Activated T-cell treated with anti-CD3 and anti-CD28 coated beads for 4 hours (primary cell): ENCODE measurements around the gene SVEP1.

Experiments
- DNase-seq: peaks from one replicate; pipeline ENCODE4 v3.0.0-alpha.2; 2020

Gene SVEP1

DNA sequence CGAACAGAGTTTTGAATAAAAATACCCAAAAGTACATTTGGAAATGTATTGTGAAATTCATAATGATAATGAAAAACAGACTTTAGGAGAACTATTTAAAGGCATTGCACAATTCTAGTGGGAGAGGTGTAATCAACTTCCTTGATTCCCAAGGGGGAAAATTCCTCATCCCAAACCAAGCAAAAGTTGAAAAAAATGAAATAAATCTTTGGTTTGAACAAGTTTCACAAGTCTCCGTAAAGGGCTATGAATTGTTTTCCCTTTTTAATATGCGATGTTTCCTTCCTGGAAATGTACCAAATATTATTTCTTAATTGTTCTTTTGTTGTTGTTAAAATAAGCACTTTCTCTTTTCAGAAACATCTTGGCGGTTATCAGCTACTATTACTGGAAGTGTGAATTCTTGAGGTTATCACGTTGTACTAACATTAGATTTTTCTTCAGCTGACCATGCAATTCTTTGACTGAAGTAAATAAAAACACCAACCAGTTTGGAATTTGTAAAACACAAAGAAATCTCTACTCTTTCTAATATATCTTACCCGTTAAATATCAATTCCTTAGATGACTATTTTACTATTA lies 59.3 kb downstream of the SVEP1 start:
- no peak for DNase-seq

DNA sequence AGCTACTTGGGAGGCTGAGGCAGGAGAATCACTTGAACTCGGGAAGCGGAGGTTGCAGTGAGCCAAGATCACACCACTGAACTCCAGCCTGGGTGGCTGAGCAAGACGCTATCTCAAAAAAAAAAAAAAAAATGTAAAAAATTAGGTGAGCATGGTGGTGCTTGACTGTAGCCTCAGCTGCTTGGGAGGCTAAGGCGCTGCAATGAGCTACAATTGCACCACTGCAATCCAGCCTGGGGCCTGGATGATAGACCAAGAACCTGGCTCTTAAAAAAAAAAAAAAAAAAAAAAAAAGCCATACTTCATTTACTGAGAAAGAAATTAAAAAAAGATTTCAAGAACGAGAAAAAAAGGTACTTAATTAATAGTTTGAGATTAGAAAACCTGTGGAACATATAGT lies 62.1 kb downstream of the SVEP1 start:
- no peak for DNase-seq

DNA sequence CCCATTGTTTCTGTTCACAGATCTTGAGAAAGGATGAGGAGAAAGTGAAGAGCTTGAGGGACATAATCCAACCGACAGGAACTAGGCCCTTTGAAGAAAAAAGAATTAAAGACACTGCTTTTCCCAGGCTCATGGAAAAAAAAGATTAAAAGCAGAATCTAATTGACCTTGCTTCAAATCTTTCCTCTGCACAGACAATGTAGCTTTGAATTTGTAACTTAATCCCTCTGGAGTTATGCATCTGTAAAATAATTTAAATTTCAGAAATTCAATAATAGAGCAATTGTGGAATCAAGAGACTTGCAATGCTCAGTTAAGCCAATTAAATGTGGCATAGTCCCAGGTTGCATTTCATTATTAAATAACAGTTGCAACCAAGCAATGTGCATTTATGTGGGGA lies 64.6 kb downstream of the SVEP1 start:
- no peak for DNase-seq

DNA sequence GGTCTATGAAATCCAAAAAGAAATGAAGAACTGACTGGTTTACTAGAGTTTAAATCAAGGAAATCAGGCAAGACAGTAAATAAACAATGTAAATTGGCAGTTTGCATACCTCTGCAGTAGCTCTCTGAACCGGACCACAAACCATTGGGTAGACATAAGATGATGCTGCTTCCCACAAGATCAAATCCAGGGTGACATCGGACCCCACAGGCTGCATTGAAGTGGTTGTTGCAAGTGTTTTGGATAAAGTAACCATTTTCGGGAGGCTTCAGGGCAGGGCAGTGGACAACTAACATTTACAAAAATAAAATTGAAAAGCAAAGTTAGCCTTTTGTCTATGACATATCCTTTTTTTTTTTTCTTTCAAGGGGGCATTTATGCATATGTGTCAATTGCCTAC lies 66.7 kb downstream of the SVEP1 start:
- DNase-seq: no peak

DNA sequence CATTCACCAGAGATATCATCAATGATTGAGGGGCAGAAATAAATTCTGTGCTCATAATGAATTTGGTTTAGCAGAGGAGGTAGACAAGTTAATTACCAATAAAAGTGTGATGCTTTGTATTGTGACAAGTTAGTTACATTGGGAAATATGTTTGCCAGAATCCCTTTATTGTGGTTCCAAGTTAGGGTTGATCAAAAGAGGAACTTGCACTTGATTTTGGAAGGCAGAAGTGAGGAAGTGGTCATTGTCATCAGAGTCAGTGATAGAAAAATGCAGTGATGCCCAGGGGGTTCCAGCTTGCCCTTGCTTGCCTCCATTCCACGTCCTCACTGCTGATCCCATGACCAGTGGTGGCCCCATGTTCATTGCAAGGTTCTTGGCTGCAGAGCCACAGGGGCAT lies 69.7 kb downstream of the SVEP1 start:
- no peak for DNase-seq

DNA sequence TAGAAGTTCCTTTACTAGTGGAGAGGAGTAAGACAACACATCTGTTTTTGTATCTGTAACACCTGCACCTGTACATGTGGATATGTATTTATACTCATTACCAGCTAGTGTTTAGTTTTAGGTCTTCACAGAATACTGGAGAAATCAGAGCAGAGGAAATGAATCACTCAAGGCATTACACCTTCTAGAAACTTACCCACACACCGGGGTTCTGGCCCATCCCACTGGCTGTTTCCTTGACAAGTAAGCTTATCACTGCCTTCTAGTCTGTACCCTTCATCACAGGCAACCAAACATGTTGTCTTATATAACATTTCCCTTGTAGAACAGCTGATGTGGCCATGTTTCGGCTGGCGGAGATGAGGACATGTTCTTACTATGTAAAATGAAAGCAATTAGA lies 76.7 kb downstream of the SVEP1 start:
- DNase-seq: no peak

DNA sequence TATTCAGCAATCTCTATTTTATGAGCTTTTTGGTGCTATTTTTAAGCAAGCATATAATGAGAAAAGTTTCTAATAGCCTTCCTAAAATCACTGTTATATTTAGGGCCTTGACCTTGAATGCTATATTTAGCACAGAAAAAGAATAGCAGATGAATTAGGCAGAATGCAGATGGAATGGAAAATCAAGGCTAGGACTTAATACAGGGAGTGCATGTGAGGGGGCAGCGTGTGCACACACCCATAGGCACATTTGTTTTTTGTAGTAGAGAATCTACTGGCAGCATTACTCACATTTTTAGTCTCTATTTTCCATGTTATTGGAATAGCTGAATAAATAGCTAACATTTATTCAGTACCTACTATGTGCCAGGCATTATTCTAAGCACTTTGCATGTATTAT lies 79.9 kb downstream of the SVEP1 start:
- DNase-seq: no peak

DNA sequence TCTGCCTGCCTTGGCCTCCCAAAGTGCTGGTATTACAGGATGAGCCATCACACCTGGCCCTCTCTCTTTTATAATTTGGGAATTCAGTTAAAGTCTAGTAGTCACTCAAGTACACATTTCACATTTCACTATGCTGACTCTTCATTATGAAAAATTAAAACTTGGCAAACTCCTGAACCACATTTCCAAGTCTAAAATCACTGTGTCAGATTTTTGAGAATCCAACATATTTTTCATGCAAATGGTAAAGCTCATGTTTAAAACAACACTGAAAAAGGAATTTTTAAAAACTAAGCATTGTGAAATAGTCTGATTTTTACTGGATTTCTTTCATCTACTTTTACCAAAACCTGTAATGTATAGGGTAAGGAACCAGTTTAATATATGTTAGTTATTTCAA lies 92.3 kb downstream of the SVEP1 start:
- DNase-seq: no peak

DNA sequence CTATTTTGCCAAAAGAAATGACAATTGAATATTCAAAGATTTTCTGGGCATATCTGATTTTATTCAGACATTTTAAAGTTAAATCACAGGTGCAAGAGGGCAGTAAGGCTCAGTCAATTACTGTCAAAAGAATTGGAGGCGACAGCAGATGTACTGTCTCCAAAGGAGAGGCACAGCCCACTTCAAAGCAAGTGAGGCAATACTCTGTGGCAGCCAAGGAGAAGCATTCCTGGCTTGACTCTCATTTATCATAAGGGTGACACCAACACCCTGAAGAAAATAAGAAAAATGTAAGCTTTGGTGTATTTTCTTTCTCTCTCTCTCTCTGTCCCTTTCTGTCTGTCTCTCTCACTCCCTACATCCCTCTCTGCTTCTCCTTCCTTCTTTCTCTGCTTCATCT lies 93.3 kb downstream of the SVEP1 start:
- DNase-seq: no peak

DNA sequence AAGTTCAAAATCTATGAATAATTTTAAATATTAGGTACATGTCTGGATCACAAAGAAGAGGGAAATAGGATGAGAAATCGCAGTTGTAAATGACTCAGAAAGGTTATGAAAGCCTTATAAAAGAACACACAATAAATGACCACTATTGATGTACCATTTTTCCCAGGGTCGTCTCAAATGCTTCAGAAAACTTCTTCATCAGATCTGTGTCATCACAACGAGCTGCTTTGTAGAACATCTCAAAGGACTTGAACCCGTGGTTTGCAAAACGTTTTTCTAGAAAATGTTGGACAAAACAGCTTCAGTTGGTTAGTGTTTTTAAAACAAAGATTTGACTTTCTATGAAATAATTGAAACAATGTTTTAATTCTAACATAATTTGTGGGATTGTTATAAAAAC lies 100.1 kb downstream of the SVEP1 start:
- DNase-seq: no peak

DNA sequence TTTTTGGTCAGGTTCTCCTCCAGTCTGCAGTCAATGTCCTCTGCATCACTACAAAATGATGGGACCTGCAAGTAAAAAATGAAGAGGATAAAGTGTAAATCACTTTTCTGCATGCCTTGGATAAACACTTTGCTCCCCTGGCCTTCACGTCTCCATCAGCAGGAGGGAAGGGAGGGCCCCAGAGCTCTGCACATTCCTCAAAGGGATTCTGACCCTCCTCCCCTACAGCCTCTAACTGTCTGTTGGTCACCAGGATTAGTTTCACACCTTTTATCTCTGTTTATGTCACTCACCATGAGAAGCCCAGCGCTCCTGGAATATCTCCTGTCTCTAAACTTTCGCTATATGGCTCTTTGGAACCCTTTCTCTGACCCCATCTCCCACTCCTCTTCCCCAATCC lies 103.3 kb downstream of the SVEP1 start:
- DNase-seq: no peak

DNA sequence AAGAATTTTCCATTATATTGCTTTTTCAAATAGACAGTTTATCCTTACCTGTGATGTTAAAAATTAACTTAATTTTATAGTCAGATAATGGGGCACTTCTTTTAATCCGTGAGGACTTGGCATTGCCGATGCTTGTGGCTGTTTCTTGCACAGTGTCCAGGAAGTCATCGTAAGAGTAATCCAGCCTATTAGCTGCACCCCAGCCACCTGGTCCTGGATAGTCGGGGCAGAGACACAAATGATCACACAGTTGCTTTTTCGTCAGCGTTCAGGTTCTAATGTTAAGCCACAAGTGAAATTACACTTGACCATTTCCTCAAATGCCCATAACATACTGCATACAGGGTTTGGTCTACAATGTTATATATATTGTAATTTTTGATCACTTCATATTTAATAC lies 107.4 kb downstream of the SVEP1 start:
- no peak for DNase-seq

DNA sequence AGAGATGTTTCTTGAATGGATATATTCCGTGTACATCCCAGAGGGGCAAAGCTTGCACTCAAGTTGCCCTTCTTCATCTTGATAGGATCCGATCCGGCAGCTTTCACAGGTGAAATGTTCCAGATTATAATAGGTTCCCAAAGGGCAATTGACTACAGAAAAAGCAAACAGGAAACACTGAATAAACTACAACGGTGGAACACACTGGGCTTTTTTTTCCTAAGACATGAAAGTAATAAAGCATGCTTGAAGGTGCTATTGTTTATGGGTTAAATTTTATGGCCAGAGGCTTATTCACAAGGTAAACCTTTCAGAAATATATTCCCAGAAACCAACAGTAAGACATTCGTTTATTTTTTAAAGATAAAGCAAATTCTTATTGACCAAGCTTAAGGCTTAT lies 110.6 kb downstream of the SVEP1 start:
- DNase-seq: no peak

DNA sequence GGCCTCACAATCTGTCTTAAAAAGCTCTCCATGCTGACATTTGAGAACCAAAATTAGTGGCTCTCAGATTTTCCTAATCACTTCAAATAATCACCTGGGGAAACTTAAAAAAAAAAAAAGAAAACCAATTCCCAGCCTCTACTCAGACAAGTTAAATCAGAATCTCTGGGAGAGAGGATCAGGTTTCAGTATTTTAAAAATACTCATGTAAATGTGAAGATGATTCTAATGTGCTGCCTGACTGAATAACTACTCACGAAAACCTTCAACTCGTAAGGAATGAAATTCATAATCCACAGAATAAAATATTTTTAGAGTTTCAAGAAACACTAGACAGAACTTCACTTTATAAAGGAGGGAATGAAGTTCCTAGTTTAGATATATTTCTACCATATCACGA lies 114.4 kb downstream of the SVEP1 start:
- no peak for DNase-seq

DNA sequence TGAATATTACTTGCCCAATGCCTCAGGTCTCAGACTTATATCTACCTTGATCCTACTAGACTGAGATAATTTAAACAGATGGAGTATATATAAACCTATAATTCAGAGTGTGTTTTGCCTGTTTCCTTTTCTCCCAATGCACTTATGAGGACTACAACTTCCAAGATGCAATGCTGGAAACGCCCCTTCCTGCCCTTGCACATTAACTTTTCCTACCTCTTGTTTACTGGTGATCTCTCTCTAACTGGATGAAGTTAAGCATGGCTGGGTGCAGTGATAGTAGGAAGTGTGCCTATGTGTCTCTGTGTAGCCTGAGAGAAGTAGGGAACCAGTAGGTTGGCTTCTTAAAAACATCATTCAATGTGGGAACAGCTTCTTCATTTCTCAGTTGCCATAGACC lies 115.2 kb downstream of the SVEP1 start:
- DNase-seq: no peak

DNA sequence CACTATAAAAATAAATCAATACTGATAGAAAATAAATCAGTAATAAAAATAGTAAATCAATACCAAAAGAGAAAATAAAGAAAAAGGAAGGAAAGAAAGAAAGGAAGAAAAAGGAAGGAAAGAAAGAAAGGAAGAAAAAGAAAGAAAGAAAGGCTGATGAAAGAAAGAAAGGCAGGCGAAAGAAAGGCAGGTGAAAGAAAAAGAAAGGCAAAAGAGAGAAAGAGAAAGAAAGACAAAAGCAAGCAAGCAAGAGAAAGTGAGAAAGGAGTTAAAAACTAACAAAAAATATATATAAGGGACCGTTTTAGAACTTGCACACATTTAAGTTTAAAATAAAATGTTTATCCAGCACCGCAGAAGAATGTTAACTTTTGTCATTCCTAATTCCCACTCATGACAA lies 116.0 kb downstream of the SVEP1 start:
- DNase-seq: no peak

DNA sequence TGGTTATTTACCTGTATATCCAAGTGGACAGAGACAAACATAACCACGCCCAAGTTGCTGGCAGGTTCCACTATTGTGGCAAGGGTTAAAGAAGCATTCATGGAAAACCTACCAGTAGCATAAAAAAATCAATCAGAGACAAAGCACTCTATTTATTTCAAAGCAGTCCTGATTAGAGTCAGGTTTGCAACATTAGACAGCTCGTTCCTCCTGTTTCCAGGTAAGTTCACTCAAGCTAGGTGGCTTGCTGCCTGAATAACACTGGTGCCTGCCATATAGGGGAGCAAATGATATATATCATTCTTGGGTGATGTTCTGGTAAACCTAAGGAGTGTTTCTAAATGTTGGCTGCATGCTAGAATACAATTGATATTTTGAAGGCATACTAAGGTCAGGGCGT lies 122.3 kb downstream of the SVEP1 start:
- no peak for DNase-seq

DNA sequence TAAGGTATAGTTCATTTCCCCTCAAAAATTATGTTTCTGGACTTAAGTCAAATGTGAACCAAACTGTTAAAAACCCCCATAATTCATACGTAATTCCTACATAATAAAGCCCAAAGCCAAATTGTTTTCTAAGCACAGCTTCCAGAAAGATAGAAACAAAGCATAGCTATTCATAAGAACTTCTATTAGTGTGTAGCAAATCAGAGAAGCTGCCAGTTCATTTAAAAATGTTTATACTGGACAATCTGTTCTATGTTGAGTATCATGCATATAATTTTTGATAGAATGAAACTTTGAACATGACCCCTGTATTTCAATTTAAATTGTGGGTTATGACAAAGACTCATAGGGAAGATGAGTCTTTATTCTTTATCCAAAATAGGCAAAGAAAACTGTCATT lies 122.9 kb downstream of the SVEP1 start:
- DNase-seq: no peak

DNA sequence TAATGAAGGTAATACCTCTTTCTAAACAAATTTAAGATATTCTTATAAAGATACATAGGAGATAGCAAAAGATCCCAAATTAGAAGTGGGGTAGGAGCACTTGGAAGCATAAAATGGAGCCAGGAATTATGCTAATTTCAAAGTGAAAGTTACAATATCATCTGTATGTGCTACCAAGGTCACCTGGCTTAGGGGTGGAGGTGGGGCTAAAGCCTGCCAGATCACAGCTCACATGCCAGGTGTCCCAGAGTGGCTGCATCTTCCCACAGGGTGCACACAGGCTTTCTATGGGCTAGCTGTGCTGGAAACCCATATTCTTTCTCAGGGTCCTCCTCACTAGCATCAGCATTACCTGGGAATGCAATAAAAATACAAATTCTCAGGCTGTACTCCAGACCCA lies 123.7 kb downstream of the SVEP1 start:
- no peak for DNase-seq

DNA sequence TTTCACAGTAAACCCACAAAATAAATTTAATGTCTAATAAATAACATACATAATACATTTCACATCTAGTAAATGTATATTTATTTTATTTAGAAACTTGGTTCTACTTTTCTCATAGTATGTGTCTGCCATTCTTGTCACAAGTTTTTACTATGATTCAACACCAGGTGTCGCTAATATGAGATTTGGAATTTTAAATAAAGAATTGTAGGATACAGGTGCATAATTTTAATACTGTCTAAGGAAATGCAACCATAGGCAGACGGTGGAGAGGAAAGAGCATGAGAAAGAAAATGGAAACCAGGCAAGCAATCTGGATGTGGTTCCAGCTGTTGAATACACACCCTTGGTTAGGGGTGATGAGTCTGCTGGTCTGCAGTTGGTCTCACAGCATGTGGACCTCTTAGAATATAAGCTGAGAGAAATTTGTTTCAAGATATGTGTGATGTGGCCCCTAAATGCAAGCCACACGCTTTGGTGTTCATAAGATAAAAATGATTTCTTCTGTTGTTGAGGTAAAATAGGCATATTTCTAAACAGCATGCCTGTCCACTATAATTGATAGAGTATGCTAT lies 127.2 kb downstream of the SVEP1 start:
- no peak for DNase-seq

DNA sequence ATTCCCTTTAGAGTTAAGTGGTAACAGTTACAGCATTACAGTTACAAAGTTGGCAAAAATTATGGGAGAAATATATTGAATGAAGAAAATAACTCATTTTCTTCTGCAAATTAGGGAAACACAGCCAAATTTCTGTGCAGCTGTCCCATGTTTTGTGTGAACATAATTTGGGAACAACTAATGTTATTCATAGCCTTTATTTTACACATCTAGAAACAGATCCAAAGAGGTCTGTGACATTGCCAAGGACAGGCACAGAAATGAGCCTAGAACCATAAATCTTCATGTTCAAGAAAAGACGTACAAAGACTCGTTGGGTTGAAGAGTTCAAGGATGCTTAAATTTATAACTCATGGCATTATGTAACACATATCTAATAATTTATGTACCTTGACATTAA lies 127.8 kb downstream of the SVEP1 start:
- DNase-seq: no peak

DNA sequence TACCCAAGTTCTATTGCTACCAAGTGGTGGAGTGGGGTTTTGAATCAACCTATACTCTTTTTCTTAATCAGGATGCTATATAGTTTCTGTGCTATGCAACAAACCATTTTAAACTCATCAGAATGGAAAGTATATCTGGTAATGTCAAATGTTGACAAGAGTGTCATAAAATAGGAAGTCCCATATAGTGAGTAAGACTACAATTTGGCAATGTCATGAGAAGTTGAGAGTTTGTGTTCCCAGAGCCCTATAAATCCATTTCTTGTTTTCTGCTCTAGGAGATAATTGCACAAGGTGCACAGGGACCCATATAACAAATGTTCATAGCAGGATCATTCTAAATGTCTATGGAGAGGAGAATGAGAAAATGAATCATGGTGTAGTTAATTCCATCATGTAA lies 132.1 kb downstream of the SVEP1 start:
- no peak for DNase-seq

DNA sequence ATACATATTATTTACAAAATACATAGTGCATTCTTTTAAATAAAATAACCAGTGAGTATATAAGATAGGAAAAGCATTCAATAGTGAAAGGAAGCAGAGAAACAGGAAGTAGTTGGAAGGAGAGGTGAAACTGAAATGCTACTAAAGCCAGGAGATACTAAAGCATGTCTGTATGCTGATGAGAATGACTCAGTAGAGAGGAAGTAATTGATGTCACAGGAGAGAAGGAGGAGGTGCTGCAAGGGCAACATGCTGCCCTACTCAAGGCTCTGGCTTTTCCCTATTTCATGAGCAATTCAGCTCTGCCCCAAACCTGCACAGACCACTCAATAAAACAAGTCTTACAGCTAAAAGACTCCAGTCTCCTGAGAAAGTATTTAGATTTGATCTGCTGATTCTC lies 133.4 kb downstream of the SVEP1 start:
- no peak for DNase-seq

DNA sequence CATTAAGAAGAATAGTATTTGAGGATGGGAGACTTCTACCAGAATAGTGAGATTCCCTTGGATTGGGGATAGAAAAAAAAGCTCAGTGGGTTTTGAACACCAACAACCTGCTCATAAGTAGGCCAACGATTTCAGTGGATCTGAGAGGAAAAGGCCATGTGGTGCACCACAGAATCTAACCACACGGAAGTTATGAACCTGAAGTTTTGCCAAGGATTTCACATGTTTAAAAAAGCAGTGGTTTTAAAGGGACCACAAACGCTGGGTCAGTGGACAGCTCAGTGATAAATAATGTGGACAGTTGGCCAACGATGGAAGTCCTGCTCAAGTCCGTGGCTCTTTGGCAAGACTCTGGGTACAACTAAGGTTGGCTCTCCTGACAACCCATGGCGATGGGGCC lies 134.6 kb downstream of the SVEP1 start:
- DNase-seq: no peak

DNA sequence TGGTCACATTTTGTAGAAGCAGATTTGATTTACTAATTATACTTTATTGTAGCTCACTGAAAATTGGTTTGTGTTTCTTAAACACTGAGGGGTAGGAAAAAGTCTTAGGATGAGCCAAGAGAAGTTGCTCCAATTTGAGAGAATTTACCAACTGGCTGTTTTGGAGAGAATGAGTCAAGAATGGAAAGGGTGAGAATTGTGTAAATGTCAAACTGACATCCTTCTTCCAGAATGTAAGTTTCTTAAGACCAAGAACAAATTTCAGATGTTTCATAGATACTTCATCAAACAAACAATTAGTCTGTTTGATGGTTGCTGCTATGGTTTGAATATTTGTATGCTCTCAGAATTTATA lies 135.7 kb downstream of the SVEP1 start:
- no peak for DNase-seq
